Uterus (tissue), 4 donors: ENCODE results near the gene STPG2. TPM values are rescaled to one million over a fixed set of nuclear protein-coding genes. Genes with fewer than 3 reads are reported as not detected.

Source experiments
- DNase-seq, 2 donors: peaks; one replicate each; pipeline ENCODE4 v3.0.0-alpha.2; 2019 to 2020
- H3K27ac ChIP-seq, 2 donors: fragments of 200-600 bp; sonication (generic); 1 replicate in 1 of 2; 2 replicates in 1 of 2; pipeline ENCODE4 v1.5.1; 2016 to 2018
- H3K27me3 ChIP-seq, 2 donors: fragments of 200-600 bp; sonication (generic); one replicate each; pipeline ENCODE4 v1.5.1; 2018 to 2019; ENCODE audit warnings: control low read depth in 1 of 2
- H3K36me3 ChIP-seq, 2 donors: fragments of 200-600 bp; sonication (generic); one replicate each; pipeline ENCODE4 v1.5.1; 2019; ENCODE audit warnings: control low read depth in 1 of 2
- H3K4me1 ChIP-seq, 2 donors: fragments of 200-600 bp; sonication (generic); one replicate each; pipeline ENCODE4 v1.5.1; 2018 to 2019; ENCODE audit warnings: control low read depth in 1 of 2
- H3K4me3 ChIP-seq, 2 donors: fragments of 200-600 bp; sonication (generic); 1 replicate in 1 of 2; 2 replicates in 1 of 2; pipeline ENCODE4 v1.5.1; 2018 to 2019; ENCODE audit warnings: mild to moderate bottlenecking in 1 of 2
- H3K9me3 ChIP-seq, 2 donors: fragments of 200-600 bp; sonication (generic); one replicate each; pipeline ENCODE4 v1.5.1; 2019; ENCODE audit warnings: control low read depth in 1 of 2
- CTCF ChIP-seq, 4 experiments: fragments of 200-600 bp in 2 of 4; fragments of 450-650 bp in 2 of 4; sonication (generic) in 2 of 4; IDR thresholded peaks; one replicate each; pipeline ENCODE4 v1.5.1; 2016 to 2019; ENCODE audit warnings: antibody characterized with exemption in 4 of 4, mild to moderate bottlenecking in 2 of 4, moderate library complexity in 1 of 4
- POLR2A ChIP-seq, 2 donors: fragments of 450-650 bp; IDR thresholded peaks; one replicate each; pipeline ENCODE4 v1.6.1; 2016; ENCODE audit warnings: antibody characterized with exemption in 2 of 2, mild to moderate bottlenecking in 1 of 2, moderate library complexity in 1 of 2
- intact Hi-C: fragments of 100-400 bp; cut with DNase I; formaldehyde crosslinking; loops from one replicate; pipeline ENCODE4 v1.15.1; 2023; ENCODE audit warnings: low total_unique reads
- total RNA-seq, 4 donors: library from RNA; depleted of rRNA in 3 of 4; stranded (reverse); fragments of >200 nt in 3 of 4; gene quantifications; one replicate each; pipeline versions ENCODE4 v1.1.0 to v1.2.4, GENCODE V29; 2014 to 2023
- donor health status: DM: yes; HTN: yes; CAD: no.

STPG2 gene
- total RNA-seq, 4 donors from 2014 or later = 0.26 to 1.0 (median 0.61) TPM; not detected in 1

GRCh38 chr4:97879942-97880341 is 263.3 kb downstream of the STPG2 start:
- H3K36me3 ChIP-seq = no peaks in the 10 kb centered on the region
- no peak overlapping the region for H3K27ac ChIP-seq
- H3K27me3 ChIP-seq = no peaks in the 10 kb centered on the region
- DNase-seq = no peak
- no peak for TF ChIP-seq POLR2A (IDR thresholded peaks at IDR 0.05)
- TF ChIP-seq CTCF (IDR thresholded peaks at IDR 0.05) = no peak
- no peak overlapping the region for H3K4me3 ChIP-seq
- no peaks in the 10 kb centered on the region for H3K9me3 ChIP-seq
- no peaks in the 10 kb centered on the region for H3K4me1 ChIP-seq
- intact Hi-C loops = no loop called here

GRCh38 chr4:97868097-97868496 is 275.2 kb downstream of the STPG2 start:
- intact Hi-C loops = no loop called here
- TF ChIP-seq POLR2A (IDR thresholded peaks at IDR 0.05) (no peak), CTCF (IDR thresholded peaks at IDR 0.05) (no peak)
- no peak for DNase-seq
- Histone ChIP-seq H3K36me3 (no peaks in the 10 kb centered on the region), H3K4me1 (no peaks in the 10 kb centered on the region), H3K4me3 (no peak overlapping the region), H3K9me3 (no peaks in the 10 kb centered on the region), H3K27ac (no peak overlapping the region), H3K27me3 (no peaks in the 10 kb centered on the region)

GRCh38 chr4:97867557-97868091 is 275.7 kb downstream of the STPG2 start:
- intact Hi-C loops = no loop called here
- no peak for DNase-seq
- H3K36me3 ChIP-seq = no peaks in the 10 kb centered on the region
- no peak for TF ChIP-seq CTCF (IDR thresholded peaks at IDR 0.05)
- no peak for TF ChIP-seq POLR2A (IDR thresholded peaks at IDR 0.05)
- no peak overlapping the region for H3K4me3 ChIP-seq
- H3K9me3 ChIP-seq = no peaks in the 10 kb centered on the region
- no peaks in the 10 kb centered on the region for H3K27me3 ChIP-seq
- H3K27ac ChIP-seq = no peak overlapping the region
- no peaks in the 10 kb centered on the region for H3K4me1 ChIP-seq

GRCh38 chr4:97866821-97867556 is 276.3 kb downstream of the STPG2 start:
- intact Hi-C loops = no loop called here
- Histone ChIP-seq H3K27ac (no peak overlapping the region), H3K36me3 (no peaks in the 10 kb centered on the region), H3K9me3 (no peaks in the 10 kb centered on the region), H3K4me3 (no peak overlapping the region), H3K27me3 (no peaks in the 10 kb centered on the region), H3K4me1 (no peaks in the 10 kb centered on the region)
- TF ChIP-seq CTCF (IDR thresholded peaks at IDR 0.05) = no peak
- no peak for TF ChIP-seq POLR2A (IDR thresholded peaks at IDR 0.05)
- no peak for DNase-seq

- Histone ChIP-seq H3K27ac (no peak overlapping the region), H3K9me3 (no peaks in the 10 kb centered on the region), H3K27me3 (no peaks in the 10 kb centered on the region), H3K4me1 (no peaks in the 10 kb centered on the region), H3K4me3 (no peak overlapping the region), H3K36me3 (no peaks in the 10 kb centered on the region)
- DNase-seq = no peak
- TF ChIP-seq CTCF (IDR thresholded peaks at IDR 0.05) = no peak
- no peak for TF ChIP-seq POLR2A (IDR thresholded peaks at IDR 0.05)
- intact Hi-C loops = no loop called here
Measured at GRCh38 chr4:97851115-97851514, 292.2 kb downstream of the STPG2 start.
